Eye (tissue), 1 donor: ENCODE results near the gene ZNF618.
"Not testable (repeated sequence)": the region's sequence is repeated elsewhere in the genome, so short reads cannot be mapped to it uniquely, and the experiment has no call there.

Experiments used
- DNase-seq: peaks from one replicate; pipeline ENCODE4 v3.0.0-alpha.2; 2015

ZNF618 gene

DNA sequence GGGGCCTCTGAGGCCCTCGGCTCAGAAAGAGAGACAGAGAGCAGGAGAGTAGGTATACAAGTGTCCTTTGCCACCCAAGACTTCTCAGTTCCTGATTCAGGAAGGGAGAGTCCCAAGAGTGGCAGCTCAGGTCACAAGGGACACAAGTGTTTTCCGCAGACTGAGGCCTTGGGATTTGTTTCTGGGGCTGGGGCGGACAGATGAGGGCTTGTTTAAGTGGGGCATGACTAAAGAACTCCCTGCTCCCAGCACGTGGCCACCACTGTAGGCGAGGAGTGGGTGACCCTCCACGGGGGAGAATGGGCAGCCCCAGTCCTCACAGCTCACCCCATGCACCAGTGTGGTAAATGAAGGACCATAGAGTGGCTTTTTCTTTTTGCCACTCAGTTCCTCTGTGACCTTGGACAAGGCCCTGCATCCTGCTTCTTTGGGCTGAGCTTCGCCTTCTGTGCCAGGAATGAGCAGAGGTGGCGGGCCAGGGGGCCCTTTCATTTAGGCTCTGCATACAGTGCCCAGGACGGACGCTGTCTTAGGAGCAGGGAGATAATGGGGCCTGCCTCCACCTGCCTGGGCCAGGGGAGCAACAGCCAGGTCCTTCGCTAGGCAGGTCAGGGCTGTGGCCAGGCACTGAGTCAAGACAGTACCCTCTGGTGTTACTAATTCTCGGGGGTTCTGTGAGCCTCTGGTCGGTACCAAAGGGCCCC lies 151.2 kb downstream of the ZNF618 start:
- no peak for DNase-seq

DNA sequence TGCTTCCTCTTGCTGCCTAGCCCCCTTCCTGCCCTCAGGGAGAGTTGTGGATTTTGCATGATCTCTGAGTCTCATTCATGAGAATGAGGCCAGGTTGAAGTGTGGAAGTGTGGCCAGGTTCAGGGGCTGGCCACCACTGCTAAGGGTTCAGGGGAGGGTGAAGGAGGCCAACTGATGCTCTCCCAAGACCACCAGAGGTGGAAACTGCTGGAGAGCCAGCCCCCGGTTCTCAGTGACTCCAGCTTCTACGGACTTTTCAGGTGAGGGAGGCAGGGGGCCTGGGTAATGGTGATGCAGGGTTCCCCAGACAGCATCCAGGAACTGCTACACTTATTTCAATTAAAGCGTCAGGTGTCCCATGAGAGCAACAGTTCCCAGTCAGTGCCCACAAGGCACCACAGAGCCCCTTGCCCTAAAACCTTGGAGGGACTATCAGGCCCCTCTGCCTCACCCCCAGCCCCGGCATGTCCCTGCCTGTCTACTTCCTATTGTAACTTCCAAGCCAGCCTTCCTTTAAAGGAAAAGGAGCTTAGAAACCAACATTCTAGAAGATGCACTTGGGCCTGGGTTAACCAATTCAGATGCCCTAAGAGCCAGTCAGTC lies 151.9 kb downstream of the ZNF618 start:
- no peak for DNase-seq

DNA sequence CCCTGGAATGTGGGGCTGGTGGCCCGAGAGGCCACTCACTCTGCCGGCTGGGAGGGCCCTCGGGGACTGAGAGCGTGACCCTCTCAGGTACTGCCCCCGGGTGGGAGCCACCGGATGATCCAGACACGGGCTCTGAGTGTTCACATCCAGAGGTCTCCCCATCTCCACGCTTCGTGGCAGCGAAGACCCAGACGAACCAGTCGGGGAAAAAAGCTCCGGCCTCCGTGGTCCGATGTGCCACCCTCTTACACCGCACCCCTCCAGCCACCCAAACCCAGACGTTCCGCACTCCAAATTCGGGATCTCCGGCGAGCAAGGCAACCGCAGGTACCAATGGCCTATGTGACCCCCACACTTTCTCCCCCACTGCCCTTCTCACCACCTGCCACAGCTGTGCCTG lies 152.5 kb downstream of the ZNF618 start:
- no peak for DNase-seq

DNA sequence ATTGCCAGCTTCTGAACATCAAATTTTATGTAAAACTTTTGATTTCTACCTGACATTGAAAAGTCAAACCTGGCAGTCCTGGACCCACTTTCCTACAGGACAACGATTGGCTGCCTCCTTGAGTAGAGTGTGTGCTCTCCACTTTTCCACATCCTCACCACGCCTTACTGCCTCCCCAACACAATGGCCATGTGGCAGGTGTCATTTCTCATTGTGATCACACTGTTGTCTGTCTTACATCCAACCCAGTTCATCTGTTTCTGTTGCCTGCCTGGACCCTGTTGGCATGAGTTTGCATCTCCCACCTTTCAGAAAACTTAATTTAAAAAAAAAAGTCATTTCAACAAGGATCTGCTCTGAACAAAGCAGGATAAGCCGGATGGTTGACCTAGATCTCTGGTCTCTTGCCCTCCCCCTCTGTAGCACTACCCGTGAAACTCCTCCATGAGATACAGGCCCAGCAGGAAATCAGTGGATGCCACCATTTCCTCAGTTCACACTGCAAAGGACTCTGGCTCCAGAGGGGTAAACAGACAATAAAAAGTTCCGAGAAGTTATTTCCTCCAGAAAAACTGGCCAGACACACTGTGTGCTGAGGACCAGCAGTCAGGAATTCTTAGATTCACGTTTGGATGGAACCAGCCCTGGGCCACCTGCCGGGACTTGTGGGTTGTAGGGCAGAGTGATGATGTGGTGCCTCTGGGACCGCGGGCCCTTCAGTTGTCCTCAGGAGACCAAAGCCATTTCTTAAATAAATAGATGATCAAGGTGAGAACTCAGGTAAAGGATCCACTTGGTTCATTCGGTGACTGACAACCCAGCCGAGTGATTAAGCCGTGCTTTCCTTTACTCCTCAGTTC lies 153.4 kb downstream of the ZNF618 start:
- no peak for DNase-seq

DNA sequence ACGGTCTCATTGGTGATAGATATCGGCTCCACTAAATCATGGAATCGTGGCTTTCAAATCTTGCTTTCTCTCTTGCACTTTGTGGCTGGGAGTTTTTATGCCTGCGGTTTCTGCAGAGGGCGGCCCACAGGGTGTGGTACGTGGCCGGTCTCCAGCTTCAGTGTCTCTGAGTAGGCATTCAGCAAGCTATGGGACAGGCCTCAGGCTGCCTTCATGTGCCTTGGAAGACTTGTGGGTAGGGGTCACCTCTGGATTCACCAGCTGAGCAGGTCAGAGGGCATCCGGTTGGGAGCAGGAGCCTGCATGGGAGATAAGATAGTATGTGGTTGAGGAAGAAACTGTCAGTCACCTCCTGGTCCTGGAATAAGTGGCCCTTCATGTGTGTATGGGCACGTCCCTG lies 154.3 kb downstream of the ZNF618 start:
- no peak for DNase-seq

DNA sequence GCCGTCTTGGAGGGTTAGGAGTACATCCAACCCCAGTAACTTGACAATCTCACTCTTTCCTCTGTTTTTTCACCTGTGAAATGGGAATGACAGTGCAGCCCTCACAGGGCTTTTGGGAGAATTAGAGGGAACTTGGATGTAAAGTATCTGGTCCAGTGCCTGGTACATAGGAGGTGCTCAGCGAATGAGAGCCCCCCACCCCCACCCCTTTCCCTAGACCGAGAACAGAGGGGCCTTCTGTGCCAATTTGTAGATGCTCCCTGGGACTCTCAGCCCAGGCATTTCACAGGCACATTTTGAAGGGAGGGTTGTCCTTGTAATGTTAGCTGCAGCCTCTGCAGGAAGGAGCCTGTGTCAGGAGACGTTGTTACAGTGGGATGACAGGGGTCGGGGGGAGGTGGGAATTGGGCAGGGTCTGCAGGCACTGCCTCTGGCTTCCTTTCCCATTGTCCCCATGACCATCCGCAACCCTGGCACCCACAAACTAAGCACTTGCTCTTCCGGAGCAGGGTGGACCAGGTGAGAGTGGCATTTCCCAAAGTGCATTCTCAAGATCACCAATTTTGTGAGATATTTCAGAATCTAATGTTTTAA lies 155.0 kb downstream of the ZNF618 start:
- no peak for DNase-seq

DNA sequence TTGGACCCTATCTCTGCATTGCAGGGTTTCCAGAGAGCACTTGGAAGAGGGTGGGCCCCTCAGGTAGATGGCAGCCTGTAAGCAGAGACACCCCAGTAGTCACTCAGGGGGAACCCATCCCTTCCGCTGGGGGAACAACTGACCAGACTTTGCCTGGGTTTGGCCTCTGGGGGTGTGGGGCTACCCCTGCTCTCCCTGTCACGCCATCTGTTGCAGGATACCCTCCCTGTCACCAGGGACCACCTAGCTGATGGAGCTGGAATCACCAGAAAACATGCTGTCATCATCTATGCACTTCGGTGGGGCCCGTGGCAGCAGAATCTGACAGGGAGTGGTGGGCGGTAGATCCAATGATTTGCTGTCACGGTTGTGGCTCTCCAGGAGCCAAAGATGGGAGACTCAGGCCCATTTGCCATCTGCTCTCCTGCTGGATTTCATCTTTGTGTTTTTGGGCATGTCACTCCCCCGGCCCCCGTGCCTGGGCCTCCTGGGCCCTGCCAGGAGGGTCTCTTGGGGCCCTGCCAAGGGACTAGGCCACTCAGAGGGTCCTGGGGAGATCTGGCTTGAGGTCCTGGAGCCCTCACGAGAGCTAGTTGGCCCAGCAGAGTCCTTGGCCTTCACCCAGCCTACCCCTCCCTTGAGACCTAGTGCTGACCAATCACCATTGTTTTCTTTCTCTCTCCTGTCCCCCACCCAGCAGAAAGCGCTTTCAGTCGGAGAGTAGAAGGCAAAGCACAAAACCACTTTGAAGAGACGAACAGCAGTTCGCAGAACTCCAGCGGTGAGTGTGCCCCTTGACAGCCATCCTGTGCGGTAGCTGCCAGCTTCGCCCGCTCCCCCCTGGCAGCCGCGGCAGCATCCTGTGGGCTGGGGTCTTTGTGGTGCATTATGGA lies 156.1 kb downstream of the ZNF618 start:
- peak; percentile 9 for DNase-seq

DNA sequence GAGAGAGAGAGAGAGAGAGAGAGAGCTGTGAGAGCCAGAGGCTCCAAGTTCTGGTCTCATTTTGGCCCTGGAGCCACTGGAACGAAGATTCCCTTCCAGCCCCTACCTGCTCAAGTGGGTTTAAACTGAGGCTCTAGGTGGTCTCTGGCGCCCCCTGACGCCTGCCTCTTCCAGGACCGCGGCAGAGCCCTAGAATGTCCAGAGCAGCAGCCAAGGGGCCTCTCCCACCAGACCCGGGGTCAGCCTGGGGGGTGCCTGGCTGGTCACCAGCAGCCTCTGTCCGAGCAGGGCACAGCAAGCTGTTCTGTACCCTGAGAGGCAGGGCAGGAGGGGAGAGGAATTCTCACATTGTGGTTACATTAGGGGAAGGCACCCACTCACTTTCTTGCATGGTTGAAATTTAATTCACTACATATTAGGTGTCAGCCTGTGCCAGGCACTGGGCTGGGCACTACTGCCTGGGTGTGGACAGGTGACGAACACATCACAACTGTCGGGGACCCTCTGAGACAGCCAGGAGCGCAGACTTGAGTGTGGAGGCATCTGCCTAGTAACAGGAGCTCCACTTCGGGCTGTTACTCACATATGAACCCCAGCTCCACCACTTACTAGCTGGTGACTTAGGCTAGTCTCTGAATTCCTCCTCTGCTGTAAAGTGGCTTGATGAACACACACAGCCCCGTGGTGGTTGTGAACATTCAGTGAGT lies 157.4 kb downstream of the ZNF618 start:
- peak; percentile 57 for DNase-seq

DNA sequence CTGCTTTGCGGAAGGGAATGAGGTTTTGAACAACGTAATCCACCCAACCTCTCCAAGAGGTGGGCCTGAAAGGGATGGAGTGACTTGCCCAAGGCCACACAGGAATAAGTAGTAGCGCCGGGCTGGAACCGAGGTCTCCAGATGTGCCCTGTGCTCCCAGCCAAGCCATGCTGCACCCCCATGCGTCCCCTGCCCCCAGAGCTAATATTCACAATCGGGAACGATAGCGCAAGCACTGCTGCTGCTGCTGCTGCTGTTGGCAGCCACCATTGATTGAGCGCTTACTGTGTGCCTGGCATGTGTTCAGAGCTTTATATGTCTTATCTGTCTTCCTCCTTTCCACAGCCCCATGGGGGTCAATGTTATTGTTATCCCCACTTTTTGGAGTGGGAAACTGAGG lies 158.1 kb downstream of the ZNF618 start:
- no peak for DNase-seq

DNA sequence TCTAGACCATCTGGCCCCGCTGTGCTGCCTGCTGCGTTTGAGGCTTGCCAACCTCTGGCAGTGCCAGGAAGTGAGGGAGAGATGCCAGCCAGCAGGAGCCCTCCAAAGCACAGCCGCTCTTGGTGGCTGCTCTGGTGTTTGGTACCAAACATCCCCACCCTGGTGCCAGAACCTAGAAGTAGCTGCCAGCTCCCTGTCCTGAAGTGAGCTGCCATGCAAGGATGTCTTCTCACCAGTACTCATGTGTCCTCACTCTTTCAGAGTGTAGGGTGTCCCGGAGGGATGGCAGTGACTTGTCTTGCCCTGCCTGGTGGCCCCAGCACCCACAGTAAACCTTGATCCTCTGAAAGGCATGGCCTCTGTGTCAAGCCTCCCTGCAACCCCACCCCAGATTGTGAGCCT lies 158.6 kb downstream of the ZNF618 start:
- DNase-seq: no peak

DNA sequence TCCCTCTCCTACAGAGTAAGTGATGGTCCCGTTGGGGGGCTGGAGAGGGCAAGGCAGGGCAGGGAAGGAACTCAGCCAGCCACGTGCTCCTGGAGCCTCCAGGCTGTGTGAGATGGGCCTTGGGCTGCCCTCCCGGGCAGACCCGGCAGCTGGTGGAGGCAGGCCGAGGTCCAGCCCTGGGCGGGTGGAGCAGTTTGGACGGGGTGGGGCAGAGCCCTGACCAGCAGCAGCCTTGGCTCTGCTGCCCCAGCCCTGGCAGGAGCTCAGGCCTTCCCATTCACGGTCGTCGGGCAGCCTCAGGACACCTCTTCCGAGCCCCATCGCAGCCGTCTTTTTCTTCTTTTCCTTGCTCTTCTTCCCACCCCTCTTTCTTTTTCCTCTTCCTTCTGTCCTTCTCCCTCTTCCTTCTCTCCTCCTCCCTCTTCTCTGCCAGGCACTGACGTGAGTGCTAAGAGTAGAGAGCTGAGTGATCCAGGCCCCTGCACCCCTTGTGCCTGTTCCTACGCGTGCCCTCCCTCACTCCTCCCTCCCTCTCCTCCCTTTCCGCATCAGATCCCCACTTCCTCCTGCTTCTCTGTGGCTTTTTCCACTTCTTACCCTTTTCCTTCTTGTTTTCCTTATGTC lies 159.2 kb downstream of the ZNF618 start:
- no peak for DNase-seq

DNA sequence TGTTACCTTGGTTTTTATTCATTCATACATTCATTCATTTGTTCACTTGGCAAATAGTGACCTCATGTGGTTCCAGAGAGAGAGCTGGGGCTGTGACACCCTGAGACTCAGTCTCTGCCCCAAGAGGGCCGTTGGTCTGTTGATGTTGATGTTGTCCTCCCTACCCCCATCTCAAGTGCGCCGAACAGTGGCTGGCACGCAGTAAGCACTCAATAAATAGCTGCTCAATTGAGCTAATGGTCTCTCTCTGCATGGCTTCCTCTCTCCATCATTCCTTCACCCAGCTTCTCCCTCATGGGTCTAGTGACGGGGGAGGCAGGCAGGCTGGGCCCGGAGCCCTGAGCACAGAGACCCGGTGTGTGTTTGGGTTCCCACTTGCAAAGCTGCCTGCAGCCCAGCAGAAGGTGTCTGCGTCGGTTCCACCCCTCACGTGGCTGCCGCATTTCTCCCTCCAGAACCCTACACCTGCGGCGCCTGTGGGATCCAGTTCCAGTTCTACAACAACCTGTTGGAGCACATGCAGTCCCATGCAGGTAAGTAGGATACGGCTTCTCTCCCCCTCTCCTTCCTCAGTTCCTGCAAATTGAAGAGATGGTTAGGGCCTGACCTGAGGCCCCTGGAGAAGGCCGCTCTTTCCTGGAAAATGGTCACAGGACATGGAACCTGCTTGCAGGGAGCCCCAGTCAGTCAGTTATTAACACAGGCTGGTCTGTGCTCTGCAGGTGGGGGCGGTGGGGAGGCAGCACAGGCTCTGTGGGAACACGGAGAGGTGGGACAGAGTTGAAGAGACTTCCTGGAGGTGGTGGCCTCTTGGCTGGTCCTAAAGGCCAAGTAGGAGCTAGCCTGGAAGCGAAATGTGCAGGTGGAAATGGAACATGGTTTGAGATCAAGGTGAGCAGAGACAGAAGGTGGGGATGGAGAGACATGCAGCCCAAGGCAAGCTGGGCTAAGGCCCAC lies 160.0 kb downstream of the ZNF618 start:
- no peak for DNase-seq

DNA sequence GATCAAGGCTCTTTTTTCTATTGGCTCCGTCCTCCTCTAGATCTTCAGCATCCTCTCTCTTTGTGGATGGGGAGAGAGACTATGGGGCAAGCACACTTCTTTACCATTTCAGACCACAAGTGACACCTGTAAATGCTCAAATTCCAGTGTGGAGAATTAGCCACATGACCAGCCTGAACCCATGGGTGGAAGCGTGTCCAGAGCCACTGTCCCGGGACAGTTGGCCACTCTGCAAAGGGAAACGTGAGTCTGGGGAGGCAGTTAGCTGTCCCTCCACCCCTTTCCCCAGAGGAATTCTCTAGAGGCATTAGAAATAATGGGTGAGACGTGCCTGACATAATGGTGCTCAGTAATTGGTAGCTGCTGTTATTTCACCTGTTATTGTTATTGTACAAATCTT lies 161.1 kb downstream of the ZNF618 start:
- DNase-seq: no peak

DNA sequence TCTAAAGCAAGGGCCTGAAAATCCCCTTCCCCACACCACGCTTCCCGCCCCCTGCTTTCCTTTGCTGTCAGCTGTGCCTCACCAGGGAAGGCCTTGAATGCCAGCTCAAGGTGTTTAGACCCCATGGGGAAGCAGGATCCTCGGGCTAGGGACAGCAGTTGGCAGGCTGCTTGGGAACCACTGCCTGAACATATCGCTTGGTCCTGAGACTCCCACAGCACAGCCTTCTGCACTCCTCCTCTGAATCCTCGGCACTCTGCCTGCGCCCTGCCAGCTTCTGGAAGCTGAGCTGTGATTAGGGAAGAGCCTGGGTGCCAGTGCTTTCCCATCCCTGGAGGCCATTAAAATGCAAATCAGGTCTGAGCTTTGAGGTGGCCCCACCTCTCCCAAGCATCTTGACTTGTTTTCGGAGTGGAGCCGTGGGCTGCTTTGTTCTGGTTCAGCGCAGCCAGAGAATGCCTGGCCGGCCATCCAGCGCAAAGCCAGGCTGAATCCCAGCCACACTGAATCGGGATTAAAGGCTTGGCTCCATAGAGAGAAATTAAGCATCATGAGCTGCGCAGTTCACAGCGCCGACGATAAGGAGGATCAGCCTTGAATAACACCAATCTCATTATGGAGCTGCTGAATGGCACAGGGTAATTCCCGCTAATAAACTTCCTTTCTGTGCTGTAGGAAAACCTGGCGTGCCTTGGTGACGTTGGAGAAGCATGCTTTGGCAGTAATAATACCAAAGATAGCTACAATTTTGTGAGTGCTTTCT lies 162.0 kb downstream of the ZNF618 start:
- peak; percentile 79 for DNase-seq

DNA sequence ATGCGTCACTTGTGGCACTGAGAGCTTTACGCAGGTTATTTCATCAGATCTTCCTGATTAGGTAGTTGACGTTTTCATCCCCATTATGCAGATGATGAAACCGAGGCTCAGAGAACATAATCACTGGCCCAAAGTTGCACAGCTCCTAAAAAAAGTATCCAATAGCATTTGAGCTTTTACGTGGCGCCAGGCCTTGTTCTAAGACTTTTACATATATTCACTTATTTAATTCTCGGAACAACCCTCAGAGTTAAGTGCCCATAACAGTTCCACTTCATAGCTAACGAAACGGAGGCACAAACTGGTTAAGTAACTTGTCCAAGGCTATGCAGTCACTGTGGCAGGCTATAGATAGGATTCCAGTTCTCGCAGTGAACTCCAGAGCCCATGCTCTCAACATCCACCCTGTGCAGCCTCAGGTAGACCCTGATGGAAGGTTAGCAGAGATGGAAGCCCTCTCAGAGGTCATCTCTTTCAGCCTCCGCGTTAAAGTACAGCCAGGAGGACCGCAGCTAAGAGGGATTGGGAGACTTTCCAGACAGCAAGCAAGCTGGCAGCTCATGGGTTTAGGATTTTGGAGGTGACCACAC lies 162.7 kb downstream of the ZNF618 start:
- no peak for DNase-seq

DNA sequence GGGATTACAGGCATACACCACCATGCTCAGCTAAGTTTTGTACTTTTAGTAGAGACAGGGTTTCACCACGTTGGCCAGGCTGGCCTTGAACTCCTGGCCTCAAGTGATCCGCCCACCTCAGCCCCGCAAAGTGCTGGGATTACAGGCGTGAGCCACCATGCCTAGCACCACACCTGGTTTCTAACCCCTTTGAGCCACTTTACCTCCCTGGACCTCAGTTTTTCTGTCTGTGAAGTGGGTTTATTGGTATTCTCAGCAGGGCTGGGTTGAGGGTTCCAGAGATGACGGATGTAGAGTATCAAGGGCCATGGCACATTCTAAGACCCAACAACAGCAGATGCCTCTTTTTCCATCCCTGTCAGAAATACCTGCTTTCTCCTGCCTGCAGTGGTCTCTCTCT lies 163.4 kb downstream of the ZNF618 start:
- DNase-seq: no peak

DNA sequence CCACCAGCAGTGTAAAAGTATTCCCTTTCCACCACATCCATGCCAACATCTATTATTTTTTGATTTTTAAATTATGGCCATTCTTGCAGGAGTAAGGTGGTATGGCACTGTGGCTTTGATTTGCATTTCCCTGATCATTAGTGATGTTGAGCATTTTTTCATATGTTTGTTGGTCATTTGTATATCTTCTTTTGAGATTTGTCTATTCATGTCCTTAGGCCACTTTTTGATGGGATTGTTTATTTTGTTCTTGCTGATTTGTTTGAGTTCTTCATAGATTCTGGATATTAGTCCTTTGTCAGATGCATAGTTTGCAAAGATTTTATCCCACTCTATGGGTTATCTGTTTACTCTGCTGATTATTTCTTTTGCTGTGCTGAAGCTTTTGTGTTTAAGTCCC lies 167.6 kb downstream of the ZNF618 start:
- not testable (repeated sequence) for DNase-seq

DNA sequence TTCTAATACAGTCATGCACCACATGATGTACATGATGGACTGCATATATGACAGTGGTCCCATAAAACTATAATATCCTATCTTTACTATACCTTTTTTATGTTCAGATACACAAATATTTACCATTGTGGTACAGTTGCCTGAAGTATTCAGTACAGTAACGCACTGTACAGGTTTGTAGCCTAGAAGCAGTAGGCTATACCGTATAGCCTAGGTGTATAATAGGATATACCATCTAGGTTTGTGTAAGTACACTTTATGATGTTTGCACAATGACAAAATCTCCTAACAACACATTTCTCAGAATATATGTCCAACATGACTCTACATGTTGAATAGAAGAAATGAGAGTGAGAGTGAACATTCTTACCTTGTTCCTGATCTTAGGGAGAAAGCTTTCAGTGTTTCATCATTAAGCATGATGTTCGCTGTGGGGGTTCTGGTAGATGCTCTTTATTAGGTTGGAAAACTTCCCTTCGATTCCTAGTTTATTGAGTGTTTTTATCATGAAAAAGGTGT lies 170.2 kb downstream of the ZNF618 start:
- DNase-seq: no peak

DNA sequence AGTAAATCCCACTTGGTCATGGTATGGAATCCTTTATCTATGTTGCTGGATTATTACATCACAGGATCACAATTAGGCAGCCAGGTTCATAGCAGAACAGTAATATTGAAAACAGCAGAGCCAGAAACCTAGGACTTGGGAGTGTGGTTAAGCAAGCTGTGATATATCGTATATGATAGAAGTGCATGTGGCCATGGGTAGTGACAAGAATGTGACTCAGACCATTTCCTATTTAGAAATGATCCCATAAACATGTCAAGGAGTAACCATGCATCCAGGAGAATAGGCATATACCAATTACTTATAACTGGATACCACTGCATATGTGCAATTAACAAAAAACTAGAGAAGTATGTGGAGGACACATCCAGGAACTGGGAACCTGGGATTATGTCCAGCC lies 170.8 kb downstream of the ZNF618 start:
- no peak for DNase-seq
